ENCODE data around the gene NRXN3.

NRXN3 gene

DNA sequence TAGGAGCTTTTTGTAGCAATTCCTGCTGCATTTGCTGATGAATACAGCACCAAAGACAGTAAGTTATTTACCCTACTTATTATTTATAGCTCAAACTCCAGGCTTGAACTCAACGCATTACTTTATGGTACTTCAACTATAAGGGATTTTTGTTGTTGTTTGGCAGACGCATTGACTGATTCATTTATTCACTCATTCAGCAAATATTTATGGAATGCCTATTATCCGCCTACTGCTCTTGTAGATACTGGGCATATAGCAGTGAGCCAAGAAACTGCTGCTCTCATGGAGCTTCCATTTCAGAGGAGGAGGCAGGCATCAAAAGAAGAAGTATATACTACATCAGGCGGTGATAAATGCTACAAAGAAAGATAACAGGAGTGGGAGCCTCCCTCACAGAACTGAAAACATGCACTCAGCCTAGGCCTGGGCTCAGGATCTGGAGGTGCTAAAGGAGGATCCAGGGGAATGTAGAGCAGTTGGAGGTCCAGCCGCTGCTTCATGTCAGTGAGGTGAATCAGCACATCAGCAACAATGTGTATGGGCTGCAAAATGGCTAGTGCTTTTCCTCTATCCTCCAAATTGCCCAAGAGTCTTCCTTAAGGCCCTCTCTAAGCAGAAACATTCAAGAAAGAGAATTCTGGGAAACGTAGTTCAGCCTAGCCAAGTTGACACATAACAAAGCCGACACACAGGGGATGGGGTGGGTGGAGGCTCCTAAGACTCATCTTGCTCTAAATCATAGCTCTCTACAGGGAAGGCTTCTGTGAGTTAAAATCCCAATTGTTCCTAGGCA is 157.5 kb downstream of the NRXN3 start:
- no peak for FAIRE-seq

DNA sequence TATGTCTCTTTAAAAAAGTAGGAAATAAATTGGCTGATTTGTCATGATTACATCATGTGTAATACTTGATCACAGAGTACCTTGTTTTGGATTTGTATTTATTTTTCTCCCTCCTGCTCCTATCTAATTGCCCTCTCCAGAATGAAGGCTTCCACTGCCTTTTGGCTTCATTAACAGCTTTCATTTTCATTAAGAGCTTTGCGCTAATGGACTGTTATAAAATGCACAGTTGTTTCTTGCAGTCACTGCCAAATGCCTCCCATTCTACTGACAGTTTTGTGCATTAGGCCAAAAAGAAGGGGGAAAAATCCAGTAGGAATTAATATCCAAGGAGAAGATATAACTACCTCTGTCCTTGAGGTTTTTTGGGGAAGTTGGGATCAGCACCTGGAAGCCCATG is 159.2 kb downstream of the NRXN3 start:
- no peak for FAIRE-seq

DNA sequence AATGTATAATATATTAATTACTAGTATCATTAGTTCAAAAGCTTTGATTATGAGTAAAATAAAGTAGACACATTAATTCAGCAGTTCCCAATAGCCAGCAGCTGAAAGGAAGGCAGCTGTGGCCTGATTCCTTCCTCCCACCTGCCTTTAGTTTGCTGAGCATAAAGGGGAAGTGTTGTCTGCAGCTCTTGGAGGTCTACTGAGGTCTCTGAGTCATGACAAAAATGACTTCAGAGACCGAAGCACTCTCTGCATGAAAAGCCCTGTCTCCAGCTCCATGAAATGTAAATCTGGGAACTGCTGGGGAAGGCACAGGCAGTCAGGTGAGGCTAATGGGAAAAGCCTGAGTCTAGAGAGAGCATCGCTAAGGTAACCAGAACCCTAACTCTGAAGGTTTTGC is 165.4 kb downstream of the NRXN3 start:
- FAIRE-seq: no peak

DNA sequence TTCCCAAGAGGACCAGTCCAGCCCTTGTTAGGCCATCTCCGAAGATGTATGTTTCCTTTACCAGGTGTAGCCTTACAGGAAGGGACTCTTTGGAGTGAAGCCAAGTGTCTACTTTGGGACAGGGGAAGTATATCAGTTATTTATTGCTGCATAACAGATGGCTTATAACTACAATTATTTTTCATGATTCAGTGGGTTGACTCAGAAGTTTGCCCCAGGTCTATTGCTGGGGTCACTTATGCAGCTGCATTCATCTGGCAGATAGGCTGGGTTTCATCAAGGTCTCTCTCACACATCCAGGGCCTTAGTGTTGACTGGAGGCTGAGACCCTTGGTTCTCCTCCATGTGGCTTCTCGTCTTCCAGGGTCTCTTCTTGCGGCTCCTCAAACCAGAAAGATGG is 170.1 kb downstream of the NRXN3 start:
- no peak for FAIRE-seq

DNA sequence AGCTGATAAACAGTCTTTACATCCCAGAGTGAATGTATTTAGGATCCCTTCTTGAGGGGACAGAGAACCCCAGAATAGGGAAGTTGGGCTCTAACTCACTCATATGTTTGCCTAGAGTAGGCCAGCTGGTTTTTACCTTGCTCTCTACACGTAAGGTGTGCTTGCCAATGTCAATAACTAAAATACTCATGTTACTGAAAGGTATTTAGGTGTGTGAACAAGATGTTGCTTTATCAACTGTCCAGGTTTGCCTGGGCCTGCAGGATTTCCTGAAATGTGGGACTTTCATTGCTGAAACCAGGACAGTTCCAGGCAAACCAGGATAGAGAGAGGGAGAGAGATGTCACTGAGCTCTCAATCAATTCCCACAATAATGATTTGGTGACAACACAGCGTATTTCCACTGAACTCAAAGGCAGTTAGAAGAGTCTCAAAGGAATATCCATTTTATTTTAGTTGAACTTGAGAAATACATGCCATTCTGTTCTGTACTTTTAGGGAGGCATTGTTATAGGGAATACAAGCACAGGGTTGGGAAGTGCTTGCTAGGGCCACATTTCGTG is 171.7 kb downstream of the NRXN3 start:
- no peak for FAIRE-seq

- no peak for FAIRE-seq
These were observed 172.7 kb downstream of the NRXN3 start for GRCh38 chr14:78342879-78343278.

- FAIRE-seq: no peak
These were observed 174.1 kb downstream of the NRXN3 start for GRCh38 chr14:78344290-78344689.

DNA sequence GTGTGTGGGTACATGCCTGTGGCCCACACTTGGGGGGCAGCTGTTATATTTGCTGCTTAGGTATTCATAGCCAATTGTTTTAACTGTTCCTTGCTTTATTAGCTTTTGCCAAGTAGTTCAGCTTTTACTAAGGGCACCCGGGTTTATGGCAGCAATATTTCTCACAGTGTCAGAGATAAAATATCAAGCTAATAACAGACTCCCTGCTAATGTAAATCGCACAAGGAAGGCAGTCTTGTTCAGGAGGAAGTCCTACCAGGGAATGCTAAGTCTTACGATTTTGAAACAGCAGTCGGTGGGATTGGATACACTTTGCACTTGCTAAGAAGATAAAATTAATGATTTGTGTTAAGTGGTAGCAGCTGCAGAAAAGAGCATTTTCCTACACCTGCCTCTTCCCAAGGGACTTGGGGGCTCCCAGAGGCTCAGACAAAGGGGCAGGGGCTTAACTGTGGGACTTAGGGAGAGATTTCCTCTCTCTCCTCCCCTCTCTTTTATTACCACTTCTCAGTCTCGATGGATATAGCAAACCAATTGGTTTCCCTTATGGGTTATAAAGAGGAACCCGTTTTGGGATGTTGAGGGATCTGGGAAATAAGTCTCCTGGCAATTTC is 175.1 kb downstream of the NRXN3 start:
- no peak for FAIRE-seq

DNA sequence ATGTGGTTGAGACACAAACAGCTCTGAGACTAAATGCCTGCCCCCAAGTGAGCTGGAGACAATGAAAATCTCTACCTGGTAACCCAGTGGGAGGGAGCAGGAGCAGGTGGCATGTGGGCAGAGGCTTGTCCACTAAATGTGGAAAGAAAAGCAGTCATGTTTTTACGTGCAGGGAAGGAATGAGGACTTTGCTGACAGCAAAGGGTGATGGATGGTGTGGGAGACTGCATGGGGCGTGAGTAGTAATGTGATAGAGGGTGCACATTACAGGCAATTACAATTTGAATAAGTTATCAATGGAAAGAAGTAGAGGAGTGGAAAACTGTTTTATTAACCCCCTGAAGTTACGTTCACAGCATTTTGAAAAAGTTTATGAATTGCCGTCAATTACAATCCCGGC is 176.6 kb downstream of the NRXN3 start:
- no peak for FAIRE-seq

DNA sequence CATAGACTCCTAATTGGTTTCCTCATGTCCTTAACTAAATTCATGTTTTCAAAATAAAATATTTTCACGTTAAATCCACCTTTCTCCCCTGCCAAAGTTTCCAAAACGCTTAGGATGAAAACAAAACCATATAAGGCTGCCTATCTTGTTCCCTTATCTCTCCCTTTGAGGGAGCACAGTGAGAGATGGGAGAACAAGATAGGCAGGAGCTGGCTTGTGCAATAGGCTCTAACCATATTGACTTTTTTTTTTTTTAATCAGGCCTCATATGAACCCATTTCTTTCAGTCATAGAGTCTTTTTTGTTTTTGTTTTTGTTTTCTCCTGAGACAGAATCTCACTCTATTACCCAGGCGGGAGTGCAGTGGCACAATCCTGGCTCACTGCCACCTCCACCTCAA is 184.9 kb downstream of the NRXN3 start:
- FAIRE-seq: no peak

DNA sequence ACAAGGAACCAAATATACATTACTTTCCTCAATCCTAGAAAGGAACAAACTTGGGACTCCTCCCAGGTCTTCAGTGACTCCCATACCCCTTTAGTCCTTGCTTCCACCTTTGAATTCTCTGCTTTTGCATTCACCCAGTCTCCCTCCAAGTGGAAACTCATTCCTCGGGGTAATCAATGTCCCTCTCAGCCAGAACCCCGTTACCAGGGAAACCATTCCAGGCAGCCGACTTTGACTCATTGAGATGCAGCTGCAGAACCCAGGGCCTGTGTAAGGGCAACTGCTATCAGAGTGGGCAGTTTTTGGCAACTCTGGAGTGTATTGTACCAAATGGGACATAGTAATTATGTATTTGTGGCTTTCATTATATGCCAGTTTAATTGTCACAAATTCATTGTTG is 186.2 kb downstream of the NRXN3 start:
- no peak for FAIRE-seq

- FAIRE-seq: no peak
These were observed 188.4 kb downstream of the NRXN3 start for GRCh38 chr14:78358591-78358990.

DNA sequence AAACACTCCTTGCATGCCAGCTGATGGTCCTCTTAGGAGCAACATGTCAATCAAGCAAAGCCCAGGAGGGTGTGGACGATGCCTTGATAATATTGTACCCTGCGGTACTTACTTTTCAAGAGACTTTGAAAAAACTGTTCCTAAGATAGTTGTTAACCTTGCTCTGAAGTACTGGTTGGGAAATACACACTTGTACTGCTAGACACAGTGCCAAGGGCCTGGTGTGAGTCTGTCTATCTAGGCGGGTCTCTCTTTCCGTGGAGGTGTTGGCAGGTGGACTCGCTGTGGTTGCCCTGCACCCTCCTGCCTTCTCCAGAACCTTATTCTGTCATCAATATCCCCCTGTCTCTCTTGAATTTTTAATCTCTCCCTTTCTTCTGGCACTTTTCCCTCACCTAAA is 189.4 kb downstream of the NRXN3 start:
- FAIRE-seq: no peak

GRCh38 chr14:78363008-78363407 is 192.8 kb downstream of the NRXN3 start:
- FAIRE-seq: no peak

- no peak for FAIRE-seq
These were observed 197.2 kb downstream of the NRXN3 start for GRCh38 chr14:78367355-78367754.

DNA sequence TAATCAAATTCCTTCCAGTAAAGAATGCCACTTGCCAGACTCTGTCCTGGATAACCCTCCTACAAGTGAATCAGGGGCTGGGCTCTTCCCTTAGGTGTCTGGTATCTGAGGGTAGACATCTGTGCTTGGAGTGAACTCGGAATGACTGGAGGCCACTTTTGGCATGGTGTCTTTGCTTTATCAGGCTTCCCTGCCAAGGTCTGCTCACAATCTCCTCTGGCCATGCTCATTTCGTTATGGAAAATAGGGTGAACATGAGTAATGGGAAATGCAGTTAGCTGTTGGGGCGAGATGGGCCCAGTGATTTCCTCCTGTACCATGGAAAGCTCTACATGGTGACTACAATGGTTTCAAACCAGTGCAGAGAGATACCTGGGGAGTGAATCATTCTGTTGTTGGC is 212.9 kb downstream of the NRXN3 start:
- no peak for FAIRE-seq

DNA sequence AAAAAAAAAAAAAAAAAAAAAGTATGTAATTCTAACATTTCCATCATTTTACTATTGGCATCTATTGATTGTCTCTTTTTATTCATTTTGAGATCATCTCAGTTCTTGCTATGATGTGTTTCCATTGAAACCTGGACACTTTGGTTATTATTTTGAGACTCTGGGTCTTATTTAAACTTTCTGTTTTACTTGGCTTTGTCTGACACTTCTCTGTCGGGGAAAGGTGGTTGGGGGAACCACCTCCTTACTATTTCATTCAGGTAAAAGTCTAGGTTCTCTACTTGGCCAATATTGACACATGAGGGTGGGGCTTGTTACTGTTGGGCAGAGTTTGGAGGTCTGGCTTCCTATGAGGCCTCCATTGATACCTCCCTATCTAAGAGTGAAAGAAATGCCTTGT is 228.0 kb downstream of the NRXN3 start:
- FAIRE-seq: no peak

DNA sequence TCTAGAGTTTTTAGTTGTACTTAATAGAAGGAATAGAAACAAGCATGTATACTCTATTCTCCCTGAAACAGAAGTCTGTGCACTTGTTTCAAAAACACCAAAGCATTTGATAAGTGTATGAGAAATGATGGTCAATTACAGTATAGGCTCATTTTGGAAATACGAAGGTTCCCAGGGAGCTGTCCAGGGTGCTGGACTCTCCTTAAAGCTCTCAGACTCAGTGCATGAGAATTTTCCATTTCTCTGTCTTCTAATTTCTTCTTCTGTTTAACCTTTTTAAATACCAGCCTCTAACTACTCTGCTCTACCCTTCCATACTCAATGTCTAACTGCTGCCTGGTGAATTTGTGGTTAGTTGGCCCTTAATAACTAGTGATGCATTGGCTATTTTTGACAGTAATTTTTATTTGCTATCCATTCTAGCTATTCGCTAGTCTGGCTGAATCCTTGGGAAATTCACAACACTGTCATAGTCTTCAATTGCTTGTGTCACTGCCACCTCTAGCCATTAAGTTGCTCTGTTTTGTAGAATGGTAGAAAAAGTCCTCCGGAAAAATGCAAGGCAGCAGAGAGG is 229.2 kb downstream of the NRXN3 start:
- FAIRE-seq: peak; percentile 64

DNA sequence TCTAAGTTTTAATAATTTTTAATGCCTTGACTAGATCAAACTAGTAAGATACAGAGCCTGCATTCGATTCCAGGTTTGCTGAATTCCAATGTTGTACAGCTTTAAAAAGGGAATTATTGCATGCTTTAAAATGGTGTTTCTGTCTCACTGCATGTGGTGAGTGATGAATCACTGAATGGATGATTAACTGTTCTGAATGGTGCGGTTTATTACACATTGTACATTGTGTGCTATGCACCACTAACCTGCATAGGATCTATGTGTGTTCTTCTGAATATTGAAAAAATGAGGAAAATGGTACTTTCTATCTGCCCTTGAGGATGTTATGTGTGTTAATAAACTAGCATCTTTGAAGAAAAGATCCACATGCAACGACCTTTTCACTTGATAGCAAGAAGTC is 231.7 kb downstream of the NRXN3 start:
- FAIRE-seq: no peak

GRCh38 chr14:78403278-78403815 is 233.2 kb downstream of the NRXN3 start:
- no peak for FAIRE-seq

- FAIRE-seq: no peak
These were observed 235.1 kb downstream of the NRXN3 start for GRCh38 chr14:78405079-78405856.

DNA sequence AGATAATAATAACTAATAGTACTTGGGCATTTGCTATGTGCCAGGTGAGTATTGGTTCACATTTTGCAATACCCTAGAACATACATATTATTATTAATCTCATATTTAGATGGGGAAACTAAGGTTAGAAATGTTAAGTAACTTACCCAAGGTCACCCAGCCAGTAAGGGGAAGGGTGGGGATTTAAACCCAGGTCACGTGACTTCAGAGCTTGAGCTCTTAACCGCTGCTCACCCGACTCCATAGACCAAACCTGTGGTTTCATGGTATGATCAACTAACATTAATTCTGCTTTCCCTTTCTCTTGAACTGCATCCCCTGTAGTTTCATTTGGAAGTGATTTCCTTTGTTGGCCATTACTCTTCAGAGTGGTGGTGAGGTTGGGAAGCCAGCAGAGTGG is 242.3 kb downstream of the NRXN3 start:
- FAIRE-seq: no peak

DNA sequence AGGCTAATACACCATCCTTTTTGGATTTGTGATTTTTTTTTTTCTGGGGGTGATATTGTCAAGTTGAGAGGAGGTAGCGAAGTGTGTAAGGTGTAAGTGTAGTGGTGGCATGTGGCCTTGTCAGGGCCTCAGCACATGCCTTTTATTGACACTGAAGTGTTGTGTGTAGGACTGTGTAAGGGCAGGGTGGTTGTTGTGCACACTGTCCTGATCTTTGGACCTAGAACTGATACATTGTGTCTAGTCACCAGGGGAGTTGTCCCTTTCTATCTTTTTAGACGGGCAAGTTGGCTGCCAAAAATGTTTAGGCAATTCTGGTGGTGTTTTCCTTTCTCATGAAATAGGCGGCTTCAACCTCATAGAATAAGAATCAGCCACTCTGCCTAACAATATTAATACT is 244.0 kb downstream of the NRXN3 start:
- FAIRE-seq: no peak
